GM12873 (cell line): ENCODE data around the gene DEGS1.
A peak's percentile ranks its signal among the peaks of the same experiment; 100 is the strongest.

Experiments used
- CTCF ChIP-seq: IDR thresholded peaks from 2 replicates; pipeline ENCODE4 v1.5.1; 2012; ENCODE audit warnings: low read depth, mild to moderate bottlenecking, moderate library complexity, low read length, control low read depth; ENCODE audit not compliant: insufficient read depth; ENCODE audit errors: missing control alignments

Gene DEGS1

DNA sequence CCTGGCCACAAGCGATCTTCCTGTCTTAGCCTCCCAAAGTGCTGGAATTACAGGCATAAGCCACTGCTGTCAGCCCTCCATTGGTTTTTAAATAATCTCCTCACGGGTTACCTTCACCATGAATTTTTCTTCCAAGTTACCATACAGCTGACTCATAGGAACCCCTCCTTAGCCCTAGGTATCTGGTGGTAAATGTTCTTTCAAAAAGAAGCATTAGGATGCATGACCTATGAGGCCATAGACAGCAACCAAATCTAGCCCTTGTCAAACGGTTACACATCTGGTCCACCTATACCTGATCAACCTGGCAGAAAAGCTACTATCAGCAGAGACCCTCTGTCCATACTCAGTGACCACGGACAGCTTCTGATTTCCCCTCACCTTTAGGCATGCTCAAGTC lies 12.7 kb upstream of the DEGS1 start:
- no peak for TF ChIP-seq CTCF

- peak; percentile 51 for TF ChIP-seq CTCF
Measured at GRCh38 chr1:224170748-224171478, 12.1 kb upstream of the DEGS1 start.

DNA sequence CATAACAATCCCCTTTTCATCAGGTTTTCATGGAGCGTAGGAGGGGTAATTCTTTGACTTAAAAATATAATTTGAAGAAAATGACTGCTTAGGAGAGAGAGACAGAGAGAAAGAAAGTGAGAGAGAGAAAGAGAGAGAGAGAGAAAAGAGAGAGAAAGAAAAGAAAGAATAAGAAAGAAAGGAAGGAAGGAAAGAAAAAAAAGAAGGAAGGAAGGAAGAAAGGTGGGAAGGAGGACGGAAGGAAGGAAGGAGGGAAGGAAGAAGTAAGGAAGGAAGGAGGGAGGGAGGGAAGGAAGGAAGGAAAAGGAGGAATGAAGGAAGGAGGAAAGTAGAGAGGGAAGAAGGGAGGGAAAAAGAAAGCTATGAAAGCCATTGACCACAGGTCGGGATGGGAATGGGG lies 10.8 kb upstream of the DEGS1 start:
- no peak for TF ChIP-seq CTCF

- TF ChIP-seq CTCF, result no peak
Measured at GRCh38 chr1:224173523-224173922, 9.5 kb upstream of the DEGS1 start.

GRCh38 chr1:224175617-224176016 lies 7.4 kb upstream of the DEGS1 start:
- TF ChIP-seq CTCF, result no peak

- no peak for TF ChIP-seq CTCF
Measured at GRCh38 chr1:224177356-224177999, 5.6 kb upstream of the DEGS1 start.

- no peak for TF ChIP-seq CTCF
Measured at GRCh38 chr1:224178894-224179293, 4.1 kb upstream of the DEGS1 start.
